Fibroblast of mammary gland (primary cell): ENCODE measurements around the gene USH2A.
A peak's percentile ranks its signal among the peaks of the same experiment; 100 is the strongest.

Source experiments
- DNase-seq: peaks from one replicate; pipeline ENCODE4 v3.0.0-alpha.2; 2010; ENCODE audit warnings: low read depth
- H3K4me3 ChIP-seq: 2 replicates; pipeline ENCODE4 v1.5.1; 2011; ENCODE audit warnings: low read depth, mild to moderate bottlenecking, low read length, moderate library complexity; ENCODE audit not compliant: control insufficient read depth
- CTCF ChIP-seq: conservative IDR thresholded peaks from 2 replicates; pipeline ENCODE4 v1.5.1; 2011; ENCODE audit warnings: low read depth, low read length, inconsistent platforms; ENCODE audit not compliant: control insufficient read depth, insufficient read depth

The USH2A gene

GRCh38 chr1:215765833-215766232 lies 657.4 kb downstream of the USH2A start:
- DNase-seq: no peak
- TF ChIP-seq CTCF: no peak
- H3K4me3 ChIP-seq: no peak overlapping the region

- no peak overlapping the region for H3K4me3 ChIP-seq
- DNase-seq: no peak
- TF ChIP-seq CTCF: no peak
Measured at GRCh38 chr1:215761446-215761845, 661.8 kb downstream of the USH2A start.

GRCh38 chr1:215754112-215754511 lies 669.1 kb downstream of the USH2A start:
- DNase-seq: no peak
- H3K4me3 ChIP-seq: no peak overlapping the region
- TF ChIP-seq CTCF: no peak

GRCh38 chr1:215749414-215749813 lies 673.8 kb downstream of the USH2A start:
- no peak for TF ChIP-seq CTCF
- H3K4me3 ChIP-seq: no peak overlapping the region
- DNase-seq: peak; percentile 65

- no peak overlapping the region for H3K4me3 ChIP-seq
- peak; percentile 1 for DNase-seq
- TF ChIP-seq CTCF: no peak
Measured at GRCh38 chr1:215748431-215748830, 674.8 kb downstream of the USH2A start.

- no peak for DNase-seq
- H3K4me3 ChIP-seq: no peak overlapping the region
- no peak for TF ChIP-seq CTCF
Measured at GRCh38 chr1:215744419-215744818, 678.8 kb downstream of the USH2A start.

GRCh38 chr1:215739025-215739424 lies 684.2 kb downstream of the USH2A start:
- H3K4me3 ChIP-seq: no peak overlapping the region
- DNase-seq: no peak
- TF ChIP-seq CTCF: no peak
